Measurements from ENCODE around the gene KNSTRN.

GRCh38 chr15:40435023-40435709, 52.6 kb downstream of the KNSTRN start:
- TF ChIP-seq, protein P1, sequence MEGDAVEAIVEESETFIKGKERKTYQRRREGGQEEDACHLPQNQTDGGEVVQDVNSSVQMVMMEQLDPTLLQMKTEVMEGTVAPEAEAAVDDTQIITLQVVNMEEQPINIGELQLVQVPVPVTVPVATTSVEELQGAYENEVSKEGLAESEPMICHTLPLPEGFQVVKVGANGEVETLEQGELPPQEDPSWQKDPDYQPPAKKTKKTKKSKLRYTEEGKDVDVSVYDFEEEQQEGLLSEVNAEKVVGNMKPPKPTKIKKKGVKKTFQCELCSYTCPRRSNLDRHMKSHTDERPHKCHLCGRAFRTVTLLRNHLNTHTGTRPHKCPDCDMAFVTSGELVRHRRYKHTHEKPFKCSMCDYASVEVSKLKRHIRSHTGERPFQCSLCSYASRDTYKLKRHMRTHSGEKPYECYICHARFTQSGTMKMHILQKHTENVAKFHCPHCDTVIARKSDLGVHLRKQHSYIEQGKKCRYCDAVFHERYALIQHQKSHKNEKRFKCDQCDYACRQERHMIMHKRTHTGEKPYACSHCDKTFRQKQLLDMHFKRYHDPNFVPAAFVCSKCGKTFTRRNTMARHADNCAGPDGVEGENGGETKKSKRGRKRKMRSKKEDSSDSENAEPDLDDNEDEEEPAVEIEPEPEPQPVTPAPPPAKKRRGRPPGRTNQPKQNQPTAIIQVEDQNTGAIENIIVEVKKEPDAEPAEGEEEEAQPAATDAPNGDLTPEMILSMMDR (IDR thresholded peaks at IDR 0.05): no peak
- TF ChIP-seq POLR2AphosphoS5 (IDR thresholded peaks at IDR 0.05) (no peak), POLR2A (IDR thresholded peaks at IDR 0.05) (no peak)
